Measurements from ENCODE around the gene CALR3. TPM values are rescaled to one million over a fixed set of nuclear protein-coding genes. Genes with fewer than 3 reads are reported as not detected.

CALR3 gene
- total and polyA plus RNA-seq, 10 of the 15 experiments (the other 5 are each of a cell fraction or from before 2014, with no cell fraction given): 0.05 to 0.45 (median 0.12) TPM; not detected in 2

- no peak for TF ChIP-seq ZBTB40 (IDR thresholded peaks at IDR 0.05; ENCODE audit: borderline replicate concordance)
- peak; percentile 7; the same call in 1 of the 2 replicates for TF ChIP-seq USF2 (IDR thresholded peaks at IDR 0.05; ENCODE audit: borderline replicate concordance, low read depth, low read length)
- no peak for TF ChIP-seq DPF2 (IDR thresholded peaks at IDR 0.05)
- TF ChIP-seq HDAC6 (IDR thresholded peaks at IDR 0.05; ENCODE audit: unreplicated experiment): no peak
- TF ChIP-seq HDAC2 (IDR thresholded peaks at IDR 0.05): no peak
- TF ChIP-seq FOS (IDR thresholded peaks at IDR 0.05; ENCODE audit: borderline replicate concordance, extremely low read depth, insufficient read length): no peak
- no peak for TF ChIP-seq NFYB (IDR thresholded peaks at IDR 0.05; ENCODE audit: insufficient read depth, low read depth, low read length)
- peak in 1 of 2 experiments; percentile 42; a peak in 1 of 4 replicates for TF ChIP-seq EP300 (IDR thresholded peaks at IDR 0.05; ENCODE audit: borderline replicate concordance in 1 of 2, control insufficient read depth in 1 of 2, low read depth in 2 of 2, low read length in 2 of 2)
- TF ChIP-seq CHD4 (IDR thresholded peaks at IDR 0.05): no peak
- no peak for TF ChIP-seq PML (IDR thresholded peaks at IDR 0.05; ENCODE audit: low read length)
- no peak for TF ChIP-seq PBX3 (IDR thresholded peaks at IDR 0.05; ENCODE audit: insufficient replicate concordance, low read depth, low read length)
- peak; percentile 83 for TF ChIP-seq RUNX3 (IDR thresholded peaks at IDR 0.05; ENCODE audit: low read length)
- peak; percentile 24 to 58; a peak in 1 of 4 replicates for TF ChIP-seq IKZF2 (IDR thresholded peaks at IDR 0.05)
- TF ChIP-seq REST (IDR thresholded peaks at IDR 0.05; ENCODE audit: low read depth, low read length): no peak
- no peak for TF ChIP-seq TARDBP (IDR thresholded peaks at IDR 0.05; ENCODE audit: borderline replicate concordance)
- TF ChIP-seq CHD2 (IDR thresholded peaks at IDR 0.05; ENCODE audit: borderline replicate concordance, low read depth, low read length): peak; percentile 11; the same call in 1 of the 2 replicates
- no peak for TF ChIP-seq RAD21 (IDR thresholded peaks at IDR 0.05; ENCODE audit: insufficient read depth, low read depth, low read length)
- TF ChIP-seq IKZF1 (conservative IDR thresholded peaks at IDR 0.05): no peak
- TF ChIP-seq PAX5 (IDR thresholded peaks at IDR 0.05; ENCODE audit: borderline replicate concordance, low read depth, low read length): no peak
- no peak for TF ChIP-seq KDM1A (IDR thresholded peaks at IDR 0.05; ENCODE audit: borderline replicate concordance)
- TF ChIP-seq BHLHE40 (IDR thresholded peaks at IDR 0.05; ENCODE audit: borderline replicate concordance in 1 of 2, low read depth in 2 of 2, low read length in 1 of 2): peak; percentile 54 to 87; a peak in 3 of 4 replicates
Observed at GRCh38 chr19:16435999-16436650, 59.8 kb downstream of the CALR3 start (continued).

Measured in GM12878 (cell line).